Stimulated activated CD4-positive, alpha-beta T cell treated with anti-CD3 and anti-CD28 coated beads, Interleukin-1b, Interleukin-23, amount 100 ng/mL, for 24 hours (primary cell): ENCODE data around the gene HAND2.

ENCODE experiments used
- DNase-seq, 4 experiments: peaks; one replicate each; pipeline ENCODE4 v3.0.0-alpha.2; 2020; ENCODE audit warnings: low read depth in 4 of 4, low spot score in 1 of 4

The HAND2 gene

GRCh38 chr4:173478913-173479283, 51.1 kb downstream of the HAND2 start:
- no peak for DNase-seq

GRCh38 chr4:173478201-173478912, 51.7 kb downstream of the HAND2 start:
- no peak for DNase-seq

GRCh38 chr4:173477016-173477415, 53.0 kb downstream of the HAND2 start:
- DNase-seq = no peak
